ENCODE results near the gene TUT7. TPM values are rescaled to one million over a fixed set of nuclear protein-coding genes. Genes with fewer than 3 reads are reported as not detected.

The TUT7 gene
- polyA plus RNA-seq, 1 donor from 2014 or later = 21.0 TPM

DNA sequence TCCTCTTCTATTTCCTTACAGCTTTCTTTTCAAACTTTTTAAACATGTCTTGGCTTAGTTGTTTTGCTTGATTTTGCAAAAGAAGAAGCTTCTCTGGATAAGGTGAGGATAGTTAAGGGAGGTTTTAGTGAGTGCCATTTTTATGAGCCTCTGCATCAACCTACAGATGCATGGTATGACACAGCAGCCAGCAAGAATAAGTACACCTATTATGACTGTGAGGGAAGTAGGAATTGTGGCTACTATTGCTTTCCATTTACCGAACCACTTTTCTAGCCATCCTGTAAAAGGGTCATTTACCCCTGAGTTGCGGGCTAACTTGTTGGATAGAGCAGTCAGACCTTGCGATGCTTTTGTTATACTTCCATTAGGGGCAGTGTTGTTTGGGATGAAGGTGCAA, 7.0 kb upstream of the TUT7 start (continued):
- TF ChIP-seq, protein P1, sequence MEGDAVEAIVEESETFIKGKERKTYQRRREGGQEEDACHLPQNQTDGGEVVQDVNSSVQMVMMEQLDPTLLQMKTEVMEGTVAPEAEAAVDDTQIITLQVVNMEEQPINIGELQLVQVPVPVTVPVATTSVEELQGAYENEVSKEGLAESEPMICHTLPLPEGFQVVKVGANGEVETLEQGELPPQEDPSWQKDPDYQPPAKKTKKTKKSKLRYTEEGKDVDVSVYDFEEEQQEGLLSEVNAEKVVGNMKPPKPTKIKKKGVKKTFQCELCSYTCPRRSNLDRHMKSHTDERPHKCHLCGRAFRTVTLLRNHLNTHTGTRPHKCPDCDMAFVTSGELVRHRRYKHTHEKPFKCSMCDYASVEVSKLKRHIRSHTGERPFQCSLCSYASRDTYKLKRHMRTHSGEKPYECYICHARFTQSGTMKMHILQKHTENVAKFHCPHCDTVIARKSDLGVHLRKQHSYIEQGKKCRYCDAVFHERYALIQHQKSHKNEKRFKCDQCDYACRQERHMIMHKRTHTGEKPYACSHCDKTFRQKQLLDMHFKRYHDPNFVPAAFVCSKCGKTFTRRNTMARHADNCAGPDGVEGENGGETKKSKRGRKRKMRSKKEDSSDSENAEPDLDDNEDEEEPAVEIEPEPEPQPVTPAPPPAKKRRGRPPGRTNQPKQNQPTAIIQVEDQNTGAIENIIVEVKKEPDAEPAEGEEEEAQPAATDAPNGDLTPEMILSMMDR (IDR thresholded peaks at IDR 0.05; ENCODE audit: poor library complexity, severe bottlenecking) = no peak

GRCh38 chr9:86359151-86359879, 5.1 kb upstream of the TUT7 start:
- Histone ChIP-seq H4K20me1 (ENCODE audit: insufficient read depth) (no peaks in the 10 kb centered on the region), H3K9ac (ENCODE audit: low read length) (no peak overlapping the region), H3K9me2 (ENCODE audit: insufficient read depth, low read length) (no peaks in the 10 kb centered on the region), H3K9me3 (ENCODE audit: low read length) (no peaks in the 10 kb centered on the region), H3K4me2 (ENCODE audit: low read length) (no peak overlapping the region), H3K27me3 (ENCODE audit: insufficient read depth, low read depth, low read length) (no peaks in the 10 kb centered on the region), H2AFZ (ENCODE audit: low read depth, low read length) (no peak overlapping the region), H3K27ac (ENCODE audit: low read length) (no peak overlapping the region), H3F3A (ENCODE audit: insufficient read depth, low read length, poor library complexity, severe bottlenecking) (no peaks in the 10 kb centered on the region), H3K4me3 (ENCODE audit: low read length) (no peak overlapping the region), H3K79me2 (replicated peaks; ENCODE audit: insufficient read depth, low read length) (no peaks in the 10 kb centered on the region), H3K36me3 (ENCODE audit: insufficient read depth, low read length) (no peaks in the 10 kb centered on the region)
- TF ChIP-seq, protein P1 (IDR thresholded peaks at IDR 0.05; ENCODE audit: poor library complexity, severe bottlenecking) = no peak
- TF ChIP-seq RAD21 (conservative IDR thresholded peaks at IDR 0.05) (no peak), TAF1 (IDR thresholded peaks at IDR 0.05; ENCODE audit: low read depth) (no peak), SMC3 (conservative IDR thresholded peaks at IDR 0.05; ENCODE audit: poor library complexity) (no peak)
- TF ChIP-seq, protein P2, sequence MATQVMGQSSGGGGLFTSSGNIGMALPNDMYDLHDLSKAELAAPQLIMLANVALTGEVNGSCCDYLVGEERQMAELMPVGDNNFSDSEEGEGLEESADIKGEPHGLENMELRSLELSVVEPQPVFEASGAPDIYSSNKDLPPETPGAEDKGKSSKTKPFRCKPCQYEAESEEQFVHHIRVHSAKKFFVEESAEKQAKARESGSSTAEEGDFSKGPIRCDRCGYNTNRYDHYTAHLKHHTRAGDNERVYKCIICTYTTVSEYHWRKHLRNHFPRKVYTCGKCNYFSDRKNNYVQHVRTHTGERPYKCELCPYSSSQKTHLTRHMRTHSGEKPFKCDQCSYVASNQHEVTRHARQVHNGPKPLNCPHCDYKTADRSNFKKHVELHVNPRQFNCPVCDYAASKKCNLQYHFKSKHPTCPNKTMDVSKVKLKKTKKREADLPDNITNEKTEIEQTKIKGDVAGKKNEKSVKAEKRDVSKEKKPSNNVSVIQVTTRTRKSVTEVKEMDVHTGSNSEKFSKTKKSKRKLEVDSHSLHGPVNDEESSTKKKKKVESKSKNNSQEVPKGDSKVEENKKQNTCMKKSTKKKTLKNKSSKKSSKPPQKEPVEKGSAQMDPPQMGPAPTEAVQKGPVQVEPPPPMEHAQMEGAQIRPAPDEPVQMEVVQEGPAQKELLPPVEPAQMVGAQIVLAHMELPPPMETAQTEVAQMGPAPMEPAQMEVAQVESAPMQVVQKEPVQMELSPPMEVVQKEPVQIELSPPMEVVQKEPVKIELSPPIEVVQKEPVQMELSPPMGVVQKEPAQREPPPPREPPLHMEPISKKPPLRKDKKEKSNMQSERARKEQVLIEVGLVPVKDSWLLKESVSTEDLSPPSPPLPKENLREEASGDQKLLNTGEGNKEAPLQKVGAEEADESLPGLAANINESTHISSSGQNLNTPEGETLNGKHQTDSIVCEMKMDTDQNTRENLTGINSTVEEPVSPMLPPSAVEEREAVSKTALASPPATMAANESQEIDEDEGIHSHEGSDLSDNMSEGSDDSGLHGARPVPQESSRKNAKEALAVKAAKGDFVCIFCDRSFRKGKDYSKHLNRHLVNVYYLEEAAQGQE (IDR thresholded peaks at IDR 0.05; ENCODE audit: borderline replicate concordance) = no peak

DNA sequence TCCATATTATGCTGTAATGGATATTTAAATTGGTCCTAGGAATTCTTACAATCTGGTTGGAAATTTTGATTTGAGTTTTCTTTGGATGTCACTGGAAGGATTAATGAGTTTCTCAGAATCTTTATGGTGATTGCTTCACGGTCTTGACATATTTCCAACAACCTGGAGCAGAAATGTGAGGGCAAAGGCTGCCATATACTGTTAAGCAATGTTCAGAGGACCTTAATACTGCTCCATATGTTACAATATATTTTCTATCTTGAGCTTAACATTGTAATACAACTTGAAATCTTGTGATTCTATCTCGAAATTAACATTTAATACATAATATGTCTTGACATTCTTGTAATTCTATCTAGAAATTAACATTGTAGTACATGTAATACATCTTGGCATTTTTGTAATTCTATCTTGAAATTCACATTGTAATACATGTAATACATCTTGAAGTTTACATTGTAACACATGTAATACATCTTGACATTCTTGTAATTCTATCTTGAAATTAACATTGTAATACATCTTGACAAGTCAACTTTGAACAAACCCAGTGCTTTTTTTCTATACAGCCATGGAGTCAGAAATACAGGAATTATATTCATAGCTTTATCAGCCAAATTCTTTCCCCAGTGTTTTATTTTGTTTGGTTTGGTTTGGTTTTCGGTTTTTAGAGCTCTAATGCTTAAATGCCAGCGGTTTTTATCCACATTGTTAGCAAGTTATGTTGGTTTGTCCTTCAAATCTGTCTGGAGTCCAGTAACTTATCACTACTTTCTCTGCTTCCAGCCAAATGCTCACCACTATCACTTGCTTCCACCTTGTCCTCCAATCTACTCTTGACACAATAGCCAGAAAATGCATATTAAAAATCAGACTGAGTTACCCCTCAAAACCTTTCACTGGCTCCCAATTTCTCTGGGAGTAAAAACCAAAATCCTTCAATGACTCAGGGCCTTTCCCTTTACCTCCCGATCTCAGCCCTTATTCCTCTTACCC, 3.0 kb upstream of the TUT7 start:
- Histone ChIP-seq H3K9me3 (ENCODE audit: low read length) (no peaks in the 10 kb centered on the region), H3F3A (ENCODE audit: insufficient read depth, low read length, poor library complexity, severe bottlenecking) (no peaks in the 10 kb centered on the region), H3K9ac (ENCODE audit: low read length) (no peak overlapping the region), H3K27me3 (ENCODE audit: insufficient read depth, low read depth, low read length) (no peaks in the 10 kb centered on the region), H4K20me1 (ENCODE audit: insufficient read depth) (no peaks in the 10 kb centered on the region), H3K4me3 (ENCODE audit: low read length) (no peak overlapping the region), H2AFZ (ENCODE audit: low read depth, low read length) (no peak overlapping the region), H3K4me2 (ENCODE audit: low read length) (no peak overlapping the region), H3K27ac (ENCODE audit: low read length) (no peak overlapping the region), H3K79me2 (replicated peaks; ENCODE audit: insufficient read depth, low read length) (peaks cover 16% of the 10 kb centered on the region), H3K36me3 (ENCODE audit: insufficient read depth, low read length) (no peaks in the 10 kb centered on the region), H3K9me2 (ENCODE audit: insufficient read depth, low read length) (no peaks in the 10 kb centered on the region)
- TF ChIP-seq, protein P1 (IDR thresholded peaks at IDR 0.05; ENCODE audit: poor library complexity, severe bottlenecking) = no peak
- TF ChIP-seq MXI1 (conservative IDR thresholded peaks at IDR 0.05; ENCODE audit: poor library complexity, severe bottlenecking) (no peak), RAD21 (conservative IDR thresholded peaks at IDR 0.05) (no peak), EZH2 (IDR thresholded peaks at IDR 0.05; ENCODE audit: borderline replicate concordance, insufficient read depth, low read length, poor library complexity, severe bottlenecking) (no peak), SMC3 (conservative IDR thresholded peaks at IDR 0.05; ENCODE audit: poor library complexity) (no peak)
- TF ChIP-seq, protein P2 (IDR thresholded peaks at IDR 0.05; ENCODE audit: borderline replicate concordance) = no peak
